DOHH2 (cell line): ENCODE results near the gene MIPOL1.

Experiments
- H3F3A ChIP-seq: fragments of 200-600 bp; sonication (generic), shearing (Covaris generic); 2 replicates; pipeline ENCODE4 v1.6.0; 2016; ENCODE audit warnings: antibody characterized with exemption, mild to moderate bottlenecking; ENCODE audit not compliant: control insufficient read depth, insufficient read depth
- H3K27ac ChIP-seq: fragments of 200-600 bp; sonication (generic); 2 replicates; pipeline ENCODE4 v1.5.1; 2014; ENCODE audit warnings: low read depth, mild to moderate bottlenecking, low read length, moderate library complexity
- H3K27me3 ChIP-seq: fragments of 200-600 bp; sonication (generic); 2 replicates; pipeline ENCODE4 v1.6.1; 2014; ENCODE audit warnings: mild to moderate bottlenecking, low read length, mixed read lengths; ENCODE audit not compliant: control insufficient read depth
- H3K36me3 ChIP-seq: fragments of 200-600 bp; sonication (generic); 2 replicates; pipeline ENCODE4 v1.6.1; 2014; ENCODE audit warnings: mild to moderate bottlenecking, low read length, moderate library complexity, mixed read lengths; ENCODE audit not compliant: control insufficient read depth
- H3K4me1 ChIP-seq: fragments of 200-600 bp; sonication (generic); 2 replicates; pipeline ENCODE4 v1.6.1; 2014; ENCODE audit warnings: mild to moderate bottlenecking, low read length, mixed read lengths; ENCODE audit not compliant: control insufficient read depth
- H3K4me2 ChIP-seq: fragments of 200-600 bp; sonication (generic); 2 replicates; pipeline ENCODE4 v1.6.0; 2014; ENCODE audit warnings: mild to moderate bottlenecking, low read length, moderate library complexity
- H3K4me3 ChIP-seq: fragments of 200-600 bp; sonication (generic); 2 replicates; pipeline ENCODE4 v1.5.1; 2014; ENCODE audit warnings: mild to moderate bottlenecking, low read length, mixed read lengths
- H3K79me2 ChIP-seq: fragments of 200-600 bp; sonication (generic); 2 replicates; pipeline ENCODE4 v1.6.1; 2014; ENCODE audit warnings: mild to moderate bottlenecking, low read length, mixed read lengths; ENCODE audit not compliant: control insufficient read depth
- H3K9me2 ChIP-seq: fragments of 200-600 bp; sonication (generic); replicated peaks from 2 replicates; pipeline ENCODE4 v1.6.1; 2014; ENCODE audit warnings: mild to moderate bottlenecking, low read length, mixed read lengths; ENCODE audit not compliant: control insufficient read depth
- H3K9me3 ChIP-seq: fragments of 200-600 bp; sonication (generic); 2 replicates; pipeline ENCODE4 v1.6.1; 2014; ENCODE audit warnings: antibody characterized with exemption, low read length, mixed read lengths; ENCODE audit not compliant: control insufficient read depth, insufficient read depth
- H4K20me1 ChIP-seq: fragments of 200-600 bp; sonication (generic); 2 replicates; pipeline ENCODE4 v1.6.0; 2014; ENCODE audit warnings: low read depth, mild to moderate bottlenecking, antibody characterized with exemption, low read length, moderate library complexity; ENCODE audit not compliant: control insufficient read depth, insufficient read depth
- CTCF ChIP-seq: fragments of 200-600 bp; sonication (generic); IDR thresholded peaks from one replicate; pipeline ENCODE4 v1.5.1; 2014; ENCODE audit warnings: antibody characterized with exemption, mild to moderate bottlenecking, low read depth, low read length; ENCODE audit not compliant: poor library complexity, severe bottlenecking
- EZH2phosphoT487 ChIP-seq: fragments of 200-600 bp; sonication (generic); IDR thresholded peaks from 2 replicates; pipeline ENCODE4 v1.6.1; 2017; ENCODE audit warnings: borderline replicate concordance, mild to moderate bottlenecking, antibody characterized with exemption, low read length, moderate library complexity, mixed read lengths

Gene MIPOL1

DNA sequence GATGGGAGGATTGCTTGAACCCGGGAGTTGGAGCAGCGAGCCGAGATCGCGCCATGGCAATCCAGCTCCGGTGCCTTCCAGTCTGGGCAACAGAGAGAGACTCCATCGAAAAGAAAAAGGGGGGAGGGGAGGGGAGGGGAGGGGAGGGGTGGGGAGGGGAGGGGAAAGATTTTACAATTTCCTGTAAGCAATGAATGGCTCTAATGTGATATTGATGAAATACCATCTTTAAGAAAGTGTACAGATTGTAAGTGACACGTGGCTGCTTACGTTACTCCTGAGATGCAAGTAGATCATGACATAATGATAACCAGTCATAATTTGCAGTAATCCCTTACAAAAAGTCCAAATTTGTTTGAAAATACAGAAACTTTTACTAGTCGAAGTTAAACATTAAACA lies 26.7 kb upstream of the MIPOL1 start:
- Histone ChIP-seq H3K27me3 (no peaks in the 10 kb centered on the region), H3K36me3 (no peaks in the 10 kb centered on the region), H3K9me3 (peaks cover 4% of the 10 kb centered on the region; the same call in 1 of the 2 replicates), H3K4me3 (no peak overlapping the region), H3K4me1 (no peaks in the 10 kb centered on the region), H3K4me2 (no peak overlapping the region), H3F3A (no peaks in the 10 kb centered on the region), H3K9me2 (no peaks in the 10 kb centered on the region), H3K79me2 (no peaks in the 10 kb centered on the region), H4K20me1 (no peaks in the 10 kb centered on the region), H3K27ac (no peak overlapping the region)
- no peak for TF ChIP-seq EZH2phosphoT487
- TF ChIP-seq CTCF = no peak

- H4K20me1 ChIP-seq = no peaks in the 10 kb centered on the region
- peaks cover 4% of the 10 kb centered on the region; the same call in 1 of the 2 replicates for H3K9me3 ChIP-seq
- no peaks in the 10 kb centered on the region for H3K9me2 ChIP-seq
- no peaks in the 10 kb centered on the region for H3K36me3 ChIP-seq
- no peaks in the 10 kb centered on the region for H3K4me1 ChIP-seq
- no peak overlapping the region for H3K4me3 ChIP-seq
- no peaks in the 10 kb centered on the region for H3F3A ChIP-seq
- H3K4me2 ChIP-seq = no peak overlapping the region
- H3K27me3 ChIP-seq = no peaks in the 10 kb centered on the region
- no peak overlapping the region for H3K27ac ChIP-seq
- TF ChIP-seq CTCF (no peak), EZH2phosphoT487 (no peak)
- H3K79me2 ChIP-seq = no peaks in the 10 kb centered on the region
Observed at GRCh38 chr14:37171678-37172023, 26.1 kb upstream of the MIPOL1 start.

- Histone ChIP-seq H3K9me2 (no peaks in the 10 kb centered on the region), H3K79me2 (no peaks in the 10 kb centered on the region), H3K4me2 (no peak within 1 kb of the TSS), H4K20me1 (no peaks in the 10 kb centered on the region), H3K4me3 (no peak within 1 kb of the TSS), H3K27me3 (no peaks in the 10 kb centered on the region), H3K36me3 (no peaks in the 10 kb centered on the region), H3F3A (no peaks in the 10 kb centered on the region), H3K4me1 (no peaks in the 10 kb centered on the region), H3K9me3 (peaks cover 4% of the 10 kb centered on the region; the same call in 1 of the 2 replicates), H3K27ac (no peak within 1 kb of the TSS)
- TF ChIP-seq EZH2phosphoT487 (no peak), CTCF (no peak)
Observed at GRCh38 chr14:37172024-37172869, 25.5 kb upstream of the MIPOL1 start, which contains the start of gene SLC25A21. TSS of gene SLC25A21 (minus strand) at chr14:37172606.
